ENCODE measurements around the gene SLC27A4. TPM values are rescaled to one million over a fixed set of nuclear protein-coding genes. Genes with fewer than 3 reads are reported as not detected.

SLC27A4 gene
- total and polyA plus RNA-seq, 2 donors (not counting 1 experiment from before 2014, with no cell fraction given), result 10.0 to 12.9 TPM

GRCh38 chr9:128375865-128376264 is 35.5 kb downstream of the SLC27A4 start:
- H3K4me3 ChIP-seq (ENCODE audit: control extremely low read depth in 1 of 5, extremely low read depth in 1 of 5, insufficient read depth in 1 of 5, low read depth in 2 of 5, low read length in 4 of 5), result no peak overlapping the region
- H3K9me3 ChIP-seq (ENCODE audit: control extremely low read depth in 1 of 3, control insufficient read depth in 2 of 3, insufficient read depth in 1 of 3, low read length in 2 of 3), result no peaks in the 10 kb centered on the region
- H3K27ac Mint-ChIP-seq, result no peak overlapping the region
- DNase-seq, result no peak
- peaks cover 9 to 15% of the 10 kb centered on the region in 2 donors for H3K4me1 ChIP-seq (ENCODE audit: control insufficient read depth in 2 of 2, insufficient read depth in 2 of 2, low read length in 2 of 2)
- H3K27me3 ChIP-seq (replicated peaks in 1 of 4; ENCODE audit: control extremely low read depth in 1 of 4, control insufficient read depth in 3 of 4, insufficient read depth in 4 of 4, low read length in 3 of 4), result no peaks in the 10 kb centered on the region
- no peak for TF ChIP-seq EZH2 (IDR thresholded peaks at IDR 0.05; ENCODE audit: borderline replicate concordance, insufficient read depth, low read depth, low read length, poor library complexity, severe bottlenecking)
- no peak overlapping the region for H3K4me3 Mint-ChIP-seq
- H3K4me2 ChIP-seq (replicated peaks; ENCODE audit: low read depth, low read length, poor library complexity, severe bottlenecking), result no peak overlapping the region
- ATAC-seq (ENCODE audit: low read depth), result no peak
- H3K27ac ChIP-seq (ENCODE audit: low read length in 2 of 2), result no peak overlapping the region
- H3K9ac ChIP-seq (ENCODE audit: low read length), result no peak overlapping the region
- H3K27me3 Mint-ChIP-seq, result no peaks in the 10 kb centered on the region
- H4K20me1 ChIP-seq (ENCODE audit: control insufficient read depth, insufficient read depth, low read length, poor library complexity, severe bottlenecking), result peaks cover 60% of the 10 kb centered on the region
- no peak overlapping the region for H2AFZ ChIP-seq (ENCODE audit: insufficient read depth, low read depth, low read length, poor library complexity, severe bottlenecking)
- peaks cover 22% of the 10 kb centered on the region for H3K4me1 Mint-ChIP-seq
- H3K36me3 ChIP-seq (replicated peaks in 1 of 2; ENCODE audit: control extremely low read depth in 1 of 2, control insufficient read depth in 1 of 2, extremely low read depth in 1 of 2, insufficient read depth in 2 of 2, low read length in 1 of 2), result peaks cover 2 to 35% of the 10 kb centered on the region in 2 experiments
- 100% methylated on average over 2 of the region's 5 CpGs for WGBS (ENCODE audit: insufficient coverage)
- intact Hi-C loops (cut with micrococcal nuclease), result no loop called here
- peaks cover 82% of the 10 kb centered on the region for H3K79me2 ChIP-seq (ENCODE audit: control insufficient read depth, insufficient read depth, low read length)
- H3K9me3 Mint-ChIP-seq (ENCODE audit: insufficient read depth), result no peaks in the 10 kb centered on the region
- ChIA-PET CTCF (no interaction called here), POLR2A (no interaction called here)

- no peak overlapping the region for H3K27ac Mint-ChIP-seq
- H4K20me1 ChIP-seq (ENCODE audit: control insufficient read depth, insufficient read depth, low read length, poor library complexity, severe bottlenecking), result peaks cover 66% of the 10 kb centered on the region
- ChIA-PET CTCF (no interaction called here), POLR2A (no interaction called here)
- ATAC-seq (ENCODE audit: low read depth) (no peak), DNase-seq (no peak)
- peaks cover 1 to 61% of the 10 kb centered on the region in 2 experiments for H3K36me3 ChIP-seq (replicated peaks in 1 of 2; ENCODE audit: control extremely low read depth in 1 of 2, control insufficient read depth in 1 of 2, extremely low read depth in 1 of 2, insufficient read depth in 2 of 2, low read length in 1 of 2)
- peaks cover 39% of the 10 kb centered on the region for H3K79me2 ChIP-seq (ENCODE audit: control insufficient read depth, insufficient read depth, low read length)
- no peak overlapping the region for H3K9ac ChIP-seq (ENCODE audit: low read length)
- peaks cover 2% of the 10 kb centered on the region for H3K4me1 Mint-ChIP-seq
- TF ChIP-seq EZH2 (IDR thresholded peaks at IDR 0.05; ENCODE audit: borderline replicate concordance, insufficient read depth, low read depth, low read length, poor library complexity, severe bottlenecking), result no peak
- TF ChIP-seq CTCF (IDR thresholded peaks at IDR 0.05), result no peak
- no peaks in the 10 kb centered on the region for H3K9me3 Mint-ChIP-seq (ENCODE audit: insufficient read depth)
- WGBS (ENCODE audit: insufficient coverage), result 100% methylated on average over 3 of the region's 6 CpGs
- no peaks in the 10 kb centered on the region for H3K27me3 ChIP-seq (replicated peaks in 1 of 4; ENCODE audit: control extremely low read depth in 1 of 4, control insufficient read depth in 3 of 4, insufficient read depth in 4 of 4, low read length in 3 of 4)
- H3K4me3 Mint-ChIP-seq, result no peak overlapping the region
- intact Hi-C loops (cut with micrococcal nuclease), result no loop called here
- H3K4me1 ChIP-seq (ENCODE audit: control insufficient read depth in 2 of 2, insufficient read depth in 2 of 2, low read length in 2 of 2), result no peaks in the 10 kb centered on the region
- no peak overlapping the region for H3K4me3 ChIP-seq (ENCODE audit: control extremely low read depth in 1 of 5, extremely low read depth in 1 of 5, insufficient read depth in 1 of 5, low read depth in 2 of 5, low read length in 4 of 5)
- no peak overlapping the region for H2AFZ ChIP-seq (ENCODE audit: insufficient read depth, low read depth, low read length, poor library complexity, severe bottlenecking)
- no peaks in the 10 kb centered on the region for H3K9me3 ChIP-seq (ENCODE audit: control extremely low read depth in 1 of 3, control insufficient read depth in 2 of 3, insufficient read depth in 1 of 3, low read length in 2 of 3)
- H3K27me3 Mint-ChIP-seq, result no peaks in the 10 kb centered on the region
- H3K4me2 ChIP-seq (replicated peaks; ENCODE audit: low read depth, low read length, poor library complexity, severe bottlenecking), result no peak overlapping the region
- no peak overlapping the region for H3K27ac ChIP-seq (ENCODE audit: low read length in 2 of 2)
These were observed 41.9 kb downstream of the SLC27A4 start for GRCh38 chr9:128382261-128382660.
